ENCODE results near the gene NGFR.
"Not testable (repeated sequence)": the region's sequence is repeated elsewhere in the genome, so short reads cannot be mapped to it uniquely, and the experiment has no call there.

NGFR gene

GRCh38 chr17:49545806-49546545, 50.9 kb downstream of the NGFR start:
- no peak for DNase-seq (ENCODE audit: low read depth in 2 of 2)

- DNase-seq (ENCODE audit: low read depth in 2 of 2) = no peak
These were observed 51.7 kb downstream of the NGFR start for GRCh38 chr17:49546546-49547535.

DNA sequence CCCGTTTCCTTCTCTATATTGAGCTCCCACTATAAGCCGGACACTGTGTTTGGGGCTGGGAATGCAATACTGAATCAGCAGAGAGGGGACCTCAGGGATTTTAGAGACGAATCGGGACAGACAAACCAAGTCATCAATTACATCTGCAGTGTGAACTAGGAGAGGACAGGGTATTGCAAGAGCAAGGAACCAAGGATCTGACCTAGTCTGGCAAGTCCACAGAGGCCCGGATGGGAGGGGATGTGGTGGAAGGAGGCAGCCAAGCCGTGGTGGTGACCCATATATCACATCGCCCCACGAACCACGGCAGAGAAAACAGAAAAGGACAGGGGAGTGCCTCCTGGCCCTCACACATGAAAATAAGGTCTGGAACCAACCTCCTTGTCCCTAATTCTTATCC, 52.5 kb downstream of the NGFR start:
- no peak for DNase-seq (ENCODE audit: low read depth in 2 of 2)

GRCh38 chr17:49548051-49548505, 53.0 kb downstream of the NGFR start:
- no peak for DNase-seq (ENCODE audit: low read depth in 2 of 2)

DNA sequence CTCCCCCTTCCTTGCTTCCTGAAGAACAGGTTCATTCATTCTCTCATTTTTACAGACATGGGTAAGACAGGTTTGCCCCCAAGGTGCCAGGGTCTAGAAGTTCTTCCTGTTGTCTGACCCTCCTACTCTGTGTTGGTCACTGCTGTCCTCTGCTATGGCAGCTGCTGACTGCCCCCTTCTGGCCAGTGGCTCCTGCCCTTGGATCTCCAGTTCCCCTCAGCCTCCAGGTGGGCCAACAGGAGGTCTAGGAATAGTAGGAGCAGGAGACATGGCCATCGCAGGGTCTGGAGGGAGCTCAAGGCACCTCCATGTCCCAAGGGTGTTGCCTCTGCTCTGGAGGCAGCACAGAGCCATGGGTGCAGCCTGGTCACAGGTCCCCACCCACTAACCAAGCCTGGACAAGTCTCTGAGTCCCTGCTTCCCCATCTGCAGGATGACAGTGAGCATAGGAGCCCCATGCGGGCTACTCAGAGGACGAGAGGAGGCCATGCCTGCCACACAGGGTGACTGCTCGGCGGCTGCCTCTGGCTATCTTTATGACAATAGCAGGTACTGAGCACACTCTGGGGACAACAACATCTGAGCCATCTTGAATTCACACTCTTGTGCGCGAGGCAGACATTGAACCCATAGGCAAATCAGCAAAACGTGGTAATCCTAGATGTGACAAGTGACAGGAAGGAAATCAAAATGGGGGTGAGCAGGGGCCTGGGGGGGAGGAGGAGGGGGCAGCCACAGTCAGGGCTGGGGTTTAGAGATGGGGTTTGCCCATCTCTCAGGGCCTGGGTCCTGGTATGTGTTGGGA, 53.6 kb downstream of the NGFR start:
- no peak for DNase-seq (ENCODE audit: low read depth in 2 of 2)

DNA sequence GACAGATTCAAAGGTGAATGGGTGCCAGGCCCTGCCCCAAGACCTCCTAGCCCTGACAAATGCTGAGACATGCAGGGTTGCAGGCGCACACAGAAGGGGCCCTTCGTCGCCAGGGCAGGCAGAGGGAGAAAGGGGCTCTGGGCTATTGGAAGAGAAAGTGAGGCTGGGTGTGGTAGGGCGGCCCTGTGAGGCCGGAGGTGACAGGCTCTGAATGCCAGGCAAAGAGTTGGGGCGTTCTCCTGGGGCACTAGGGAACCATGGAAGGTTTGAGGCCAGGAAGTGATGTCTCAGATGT, 54.2 kb downstream of the NGFR start:
- no peak for DNase-seq (ENCODE audit: low read depth in 2 of 2)

GRCh38 chr17:49549691-49550678, 54.9 kb downstream of the NGFR start:
- no peak for DNase-seq (ENCODE audit: low read depth in 2 of 2)

DNA sequence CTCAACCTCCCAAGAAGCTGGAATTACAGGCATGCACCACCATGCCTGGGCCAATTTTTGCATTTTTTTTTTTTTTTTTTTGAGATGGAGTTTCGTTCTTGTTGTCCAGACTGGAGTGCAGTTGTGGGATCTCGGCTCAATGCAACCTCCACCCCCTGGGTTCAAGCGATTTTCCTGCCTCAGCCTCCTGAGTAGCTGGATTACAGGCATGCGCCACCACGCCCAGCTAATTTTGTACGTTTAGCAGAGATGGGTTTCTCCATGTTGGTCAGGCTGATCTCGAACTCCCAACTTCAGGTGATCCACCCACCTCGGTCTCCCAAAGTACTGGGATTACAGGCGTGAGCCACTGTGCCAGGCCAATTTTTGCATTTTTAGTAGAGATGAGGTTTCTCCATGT, 55.7 kb downstream of the NGFR start:
- not testable (repeated sequence) for DNase-seq (ENCODE audit: low read depth in 2 of 2)

- DNase-seq (ENCODE audit: low read depth in 2 of 2) = no peak
These were observed 56.4 kb downstream of the NGFR start for GRCh38 chr17:49551221-49552069.

DNA sequence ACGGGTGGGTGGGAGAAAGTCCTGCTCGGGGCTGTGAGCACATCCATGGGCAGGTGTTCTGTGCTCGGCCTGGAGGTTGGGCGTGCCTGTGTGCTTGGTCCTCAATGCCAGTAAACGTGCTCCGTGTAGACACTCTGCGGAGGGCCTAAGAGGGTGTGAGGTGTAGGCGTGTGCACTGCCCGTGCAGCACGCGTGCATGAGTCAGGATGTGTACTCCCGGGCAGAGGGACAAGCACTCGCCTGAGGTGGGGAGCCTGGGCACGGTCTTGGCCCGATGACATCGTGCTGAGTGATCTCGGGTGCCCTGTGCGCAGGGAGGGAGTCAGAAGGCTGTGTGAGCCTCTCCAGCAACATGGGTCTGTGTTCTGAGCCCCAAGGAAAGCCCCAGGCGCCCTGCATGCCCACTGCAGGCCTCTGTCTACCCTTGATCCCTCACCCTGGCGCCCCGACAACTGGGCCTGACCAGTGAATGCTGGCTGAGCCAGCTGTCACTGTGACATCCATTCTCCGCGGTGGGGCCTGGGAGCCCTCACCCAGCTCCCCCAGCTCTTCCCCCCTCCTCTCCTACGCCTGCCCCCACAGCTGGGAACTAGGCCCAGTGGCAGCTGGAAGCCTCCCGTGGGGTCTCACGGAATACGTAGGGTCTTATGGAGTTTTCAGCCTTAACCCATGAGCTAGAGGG, 57.1 kb downstream of the NGFR start:
- no peak for DNase-seq (ENCODE audit: low read depth in 2 of 2)

DNA sequence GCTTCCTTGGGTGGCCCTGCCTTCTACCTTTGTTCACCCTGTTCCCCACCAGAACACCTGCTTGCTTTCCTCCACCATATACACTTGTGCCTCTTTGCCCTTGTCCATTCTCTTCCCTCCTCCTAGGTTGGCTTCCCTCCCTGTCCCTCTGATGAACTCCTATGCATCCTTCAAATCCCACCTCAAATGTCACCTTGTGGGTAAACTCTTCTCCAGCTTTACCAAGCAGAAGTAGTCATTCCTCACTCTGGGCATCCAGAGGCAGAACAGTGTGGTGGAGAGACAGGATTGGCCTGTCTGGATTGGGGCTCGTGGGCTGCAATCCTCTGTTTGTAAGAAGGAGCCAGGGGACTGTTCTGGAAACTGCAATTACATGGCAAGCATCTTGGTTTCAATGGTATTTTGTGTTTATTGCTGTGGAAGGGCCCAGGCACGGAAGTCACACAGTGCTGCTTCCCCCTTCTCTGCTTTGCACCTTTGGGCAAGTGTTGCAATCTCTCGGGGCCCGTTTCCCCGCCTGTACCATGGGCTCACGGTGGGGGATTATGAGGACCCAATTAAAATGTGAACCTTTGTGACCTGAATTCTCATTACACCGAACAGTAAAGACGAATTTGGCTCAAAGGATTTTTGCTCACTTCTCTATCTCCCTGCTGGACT, 58.7 kb downstream of the NGFR start:
- DNase-seq (ENCODE audit: low read depth in 2 of 2) = no peak

GRCh38 chr17:49554694-49555494, 59.8 kb downstream of the NGFR start:
- DNase-seq (ENCODE audit: low read depth in 2 of 2) = no peak

DNA sequence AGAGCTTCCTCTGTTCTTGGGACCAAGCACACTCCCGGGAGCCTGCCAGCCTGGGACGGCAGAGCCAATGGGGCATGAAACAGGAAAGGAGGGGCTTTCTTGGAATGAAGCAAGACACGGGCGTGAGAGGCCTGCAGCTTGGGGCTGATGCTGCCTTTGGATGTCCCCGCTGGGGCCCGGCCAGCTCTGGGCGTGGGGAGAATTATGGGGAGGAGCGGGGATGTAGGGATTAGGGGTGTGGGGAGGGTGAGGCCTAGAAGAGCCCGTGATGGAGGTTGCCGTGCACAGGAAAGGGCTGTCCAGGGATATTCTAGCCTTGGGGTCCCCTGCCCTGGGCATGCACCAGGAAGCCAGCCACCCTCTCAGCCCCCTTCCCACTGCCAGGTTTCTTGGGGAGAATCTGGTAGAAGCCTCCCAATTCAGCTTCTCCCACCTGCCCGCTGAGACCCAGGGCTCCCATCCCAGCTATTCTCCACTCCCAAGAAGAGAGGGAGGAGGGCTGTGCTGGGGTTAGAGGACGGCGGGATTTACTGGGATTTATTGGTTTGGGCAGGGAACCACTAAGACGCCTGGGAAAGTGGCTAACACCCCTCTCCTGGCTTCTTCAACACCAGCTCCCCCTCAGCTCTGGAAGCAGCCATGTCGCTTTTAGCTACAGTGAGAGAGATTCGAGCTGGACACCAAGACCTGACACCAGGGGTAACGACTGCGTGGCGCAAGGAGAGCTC, 60.6 kb downstream of the NGFR start:
- no peak for DNase-seq (ENCODE audit: low read depth in 2 of 2)

DNA sequence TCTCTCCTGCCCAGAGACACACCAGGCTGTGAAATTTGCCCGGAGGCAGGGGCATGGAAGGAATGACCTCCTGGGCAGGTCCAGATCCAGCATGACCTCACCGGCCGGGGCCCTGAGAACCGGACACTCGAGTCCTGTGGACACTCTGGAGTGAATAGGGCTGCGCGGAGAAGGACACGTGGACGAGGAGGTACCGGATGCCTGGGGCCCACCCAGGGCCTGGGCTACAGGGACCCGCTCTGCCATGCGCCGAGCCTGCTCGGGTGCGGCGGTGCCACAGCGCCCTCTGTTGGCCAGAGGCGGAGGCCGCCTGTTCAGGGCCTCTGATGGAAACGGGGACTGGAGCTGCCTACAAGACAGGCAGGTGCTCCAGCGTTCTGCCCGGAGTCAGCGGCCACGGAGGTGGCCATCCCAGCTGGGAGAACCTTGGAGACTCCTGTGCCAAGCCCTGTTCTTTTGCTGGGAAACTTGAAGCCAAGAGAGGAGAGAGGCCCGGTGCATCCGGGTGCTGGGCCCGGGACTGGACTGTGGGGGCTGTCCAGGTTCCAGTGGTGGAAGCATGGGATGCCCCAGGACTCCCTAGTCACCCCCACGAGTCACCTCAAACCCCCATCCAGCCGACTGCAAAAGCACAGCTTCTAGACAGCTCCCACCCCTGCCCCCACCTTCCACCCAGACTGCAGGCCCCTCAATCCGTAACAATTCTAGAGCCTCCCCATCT, 61.3 kb downstream of the NGFR start:
- DNase-seq (ENCODE audit: low read depth in 2 of 2) = peak; percentile 77 to 80

GRCh38 chr17:49557312-49558024, 62.4 kb downstream of the NGFR start:
- DNase-seq (ENCODE audit: low read depth in 2 of 2) = no peak
